ENCODE measurements around the gene SPEG. TPM values are rescaled to one million over a fixed set of nuclear protein-coding genes. Genes with fewer than 3 reads are reported as not detected.

The SPEG gene
- total RNA-seq, 1 experiment from 2014 or later = 2.5 TPM

DNA sequence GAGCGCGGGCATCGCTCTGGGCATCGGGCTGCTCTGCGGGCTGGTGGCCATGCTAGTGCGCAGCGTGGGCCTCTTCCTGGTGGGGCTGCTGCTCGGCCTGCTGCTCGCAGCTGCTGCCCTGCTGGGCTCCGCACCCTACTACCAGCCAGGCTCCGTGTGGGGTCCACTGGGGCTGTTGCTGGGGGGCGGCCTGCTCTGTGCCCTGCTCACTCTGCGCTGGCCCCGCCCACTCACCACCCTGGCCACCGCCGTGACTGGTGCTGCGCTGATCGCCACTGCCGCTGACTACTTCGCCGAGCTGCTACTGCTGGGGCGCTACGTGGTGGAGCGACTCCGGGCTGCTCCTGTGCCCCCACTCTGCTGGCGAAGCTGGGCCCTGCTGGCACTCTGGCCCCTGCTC lies 113.0 kb downstream of the SPEG start:
- no peak for DNase-seq (ENCODE audit: low spot score)

Other genes starting within 250 kb of the SPEG start
- 22.7 and 37.4 TPM in 2 replicates for gene ZFAND2B, start 228.1 kb upstream of the SPEG start, total RNA-seq (2014; rRNA removed; shearing (Covaris generic))
- 47.2 and 47.4 TPM in 2 replicates for gene ABCB6, start 215.9 kb upstream of the SPEG start, total RNA-seq (2014; rRNA removed; shearing (Covaris generic))
- gene ATG9A, start 205.2 kb upstream of the SPEG start, total RNA-seq (2014; rRNA removed; shearing (Covaris generic)) = 46.4 and 73.6 TPM in 2 replicates
- gene ANKZF1, start 205.0 kb upstream of the SPEG start, total RNA-seq (2014; rRNA removed; shearing (Covaris generic)) = 9.2 and 17.2 TPM in 2 replicates
- gene GLB1L, start 189.4 kb upstream of the SPEG start, total RNA-seq (2014; rRNA removed; shearing (Covaris generic)) = 5.7 and 7.6 TPM in 2 replicates
- 32.8 and 42.1 TPM in 2 replicates for gene STK16, start 189.4 kb upstream of the SPEG start, total RNA-seq (2014; rRNA removed; shearing (Covaris generic))
- gene TUBA4B, start 181.6 kb upstream of the SPEG start, total RNA-seq (2014; rRNA removed; shearing (Covaris generic)) = not detected in 2 replicates
- 6.2 and 9.3 TPM in 2 replicates for gene TUBA4A, start 180.9 kb upstream of the SPEG start, total RNA-seq (2014; rRNA removed; shearing (Covaris generic))
- gene DNAJB2, start 155.5 kb upstream of the SPEG start, total RNA-seq (2014; rRNA removed; shearing (Covaris generic)) = 16.1 and 18.3 TPM in 2 replicates
- gene PTPRN, start 125.4 kb upstream of the SPEG start, total RNA-seq (2014; rRNA removed; shearing (Covaris generic)) = 6.8 and 10.0 TPM in 2 replicates
- gene RESP18, start 102.1 kb upstream of the SPEG start, total RNA-seq (2014; rRNA removed; shearing (Covaris generic)) = not detected in 2 replicates
- 79.9 and 87.7 TPM in 2 replicates for gene DNPEP, start 46.9 kb upstream of the SPEG start, total RNA-seq (2014; rRNA removed; shearing (Covaris generic))
- gene DES, start 16.5 kb upstream of the SPEG start, total RNA-seq (2014; rRNA removed; shearing (Covaris generic)) = 0.68 and 1.2 TPM in 2 replicates
- gene GMPPA, start 64.0 kb downstream of the SPEG start, total RNA-seq (2014; rRNA removed; shearing (Covaris generic)) = 74.0 TPM in 2 replicates
- not detected in 2 replicates for gene ASIC4, start 79.6 kb downstream of the SPEG start, total RNA-seq (2014; rRNA removed; shearing (Covaris generic))
- 53.9 and 85.6 TPM in 2 replicates for gene CHPF, start 109.0 kb downstream of the SPEG start, total RNA-seq (2014; rRNA removed; shearing (Covaris generic))
- gene TMEM198, start 109.2 kb downstream of the SPEG start, total RNA-seq (2014; rRNA removed; shearing (Covaris generic)) = 0.86 and 1.9 TPM in 2 replicates
- 51.9 and 67.4 TPM in 2 replicates for gene OBSL1, start 136.7 kb downstream of the SPEG start, total RNA-seq (2014; rRNA removed; shearing (Covaris generic))
- 0.35 TPM in 1 of 2 replicates, not detected in the other for gene INHA, start 137.5 kb downstream of the SPEG start, total RNA-seq (2014; rRNA removed; shearing (Covaris generic))
- 5.4 and 8.7 TPM in 2 replicates for gene STK11IP, start 163.0 kb downstream of the SPEG start, total RNA-seq (2014; rRNA removed; shearing (Covaris generic))
- gene SLC4A3, start 192.8 kb downstream of the SPEG start, total RNA-seq (2014; rRNA removed; shearing (Covaris generic)) = 2.3 and 2.9 TPM in 2 replicates

Measured in H4 (cell line).